ENCODE results near the gene ZNF467. TPM values are rescaled to one million over a fixed set of nuclear protein-coding genes. Genes with fewer than 3 reads are reported as not detected.

The ZNF467 gene, protein sequence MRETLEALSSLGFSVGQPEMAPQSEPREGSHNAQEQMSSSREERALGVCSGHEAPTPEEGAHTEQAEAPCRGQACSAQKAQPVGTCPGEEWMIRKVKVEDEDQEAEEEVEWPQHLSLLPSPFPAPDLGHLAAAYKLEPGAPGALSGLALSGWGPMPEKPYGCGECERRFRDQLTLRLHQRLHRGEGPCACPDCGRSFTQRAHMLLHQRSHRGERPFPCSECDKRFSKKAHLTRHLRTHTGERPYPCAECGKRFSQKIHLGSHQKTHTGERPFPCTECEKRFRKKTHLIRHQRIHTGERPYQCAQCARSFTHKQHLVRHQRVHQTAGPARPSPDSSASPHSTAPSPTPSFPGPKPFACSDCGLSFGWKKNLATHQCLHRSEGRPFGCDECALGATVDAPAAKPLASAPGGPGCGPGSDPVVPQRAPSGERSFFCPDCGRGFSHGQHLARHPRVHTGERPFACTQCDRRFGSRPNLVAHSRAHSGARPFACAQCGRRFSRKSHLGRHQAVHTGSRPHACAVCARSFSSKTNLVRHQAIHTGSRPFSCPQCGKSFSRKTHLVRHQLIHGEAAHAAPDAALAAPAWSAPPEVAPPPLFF
- 1.4 TPM for total RNA-seq (ENCODE audit: unreplicated experiment)
- long read RNA-seq, partial matches to known transcripts, result 0 of 1 reads
- long read RNA-seq, other reads (novel, unspliced or antisense), result 1 of 1 reads

DNA sequence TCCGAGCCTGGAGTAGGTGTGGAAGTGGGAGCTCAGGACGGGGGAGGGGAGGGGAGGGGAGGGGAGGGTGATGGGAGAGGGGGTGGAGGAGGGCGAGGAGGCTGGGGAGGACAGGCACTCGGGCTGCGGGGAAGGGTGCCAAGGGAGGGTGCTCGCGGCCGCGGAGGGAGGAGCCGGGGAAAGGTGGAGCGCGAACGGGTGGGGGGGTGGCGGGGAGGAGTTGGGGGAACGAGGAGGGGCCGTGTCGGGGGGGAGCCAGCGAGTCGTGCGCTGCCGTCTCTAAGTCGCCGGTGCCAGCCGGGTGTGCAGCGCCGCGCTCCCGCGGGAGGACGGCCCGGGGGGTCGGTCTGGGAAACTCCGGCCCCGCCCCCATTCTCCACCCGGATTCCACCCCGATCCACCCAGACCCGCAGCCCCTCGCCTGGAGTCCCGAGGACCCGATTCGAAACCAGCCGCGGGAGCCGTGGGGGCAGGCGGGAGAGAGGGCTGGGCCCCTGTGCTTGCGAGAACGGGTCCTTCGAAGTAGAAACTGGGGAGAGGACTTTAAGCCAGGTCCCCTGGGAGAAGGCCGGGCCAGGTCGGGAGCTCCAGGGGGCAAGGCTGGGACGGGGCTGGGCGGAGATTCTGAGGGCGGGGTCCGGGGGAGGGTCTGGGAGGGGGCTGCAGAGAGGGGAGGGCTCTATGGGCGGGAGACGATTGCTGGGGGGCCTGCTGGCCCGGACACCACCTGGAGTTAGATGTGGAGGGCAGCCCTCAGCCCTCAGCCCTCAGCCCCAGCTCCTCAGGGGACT is at the start of gene ZNF467:
Gene ZNF467 (minus strand): TSS at position 143 of the 791 bp plus-strand sequence. CDS start 2,556 bp downstream, outside the sequence.
- peaks cover 2% of the 10 kb centered on the region for H3K4me1 Mint-ChIP-seq (ENCODE audit: low read depth, unreplicated experiment)
- peaks cover 3% of the 10 kb centered on the region for H3K9me3 Mint-ChIP-seq (ENCODE audit: unreplicated experiment)
- DNase-seq, result peak; percentile 33
- TF ChIP-seq, protein P1, sequence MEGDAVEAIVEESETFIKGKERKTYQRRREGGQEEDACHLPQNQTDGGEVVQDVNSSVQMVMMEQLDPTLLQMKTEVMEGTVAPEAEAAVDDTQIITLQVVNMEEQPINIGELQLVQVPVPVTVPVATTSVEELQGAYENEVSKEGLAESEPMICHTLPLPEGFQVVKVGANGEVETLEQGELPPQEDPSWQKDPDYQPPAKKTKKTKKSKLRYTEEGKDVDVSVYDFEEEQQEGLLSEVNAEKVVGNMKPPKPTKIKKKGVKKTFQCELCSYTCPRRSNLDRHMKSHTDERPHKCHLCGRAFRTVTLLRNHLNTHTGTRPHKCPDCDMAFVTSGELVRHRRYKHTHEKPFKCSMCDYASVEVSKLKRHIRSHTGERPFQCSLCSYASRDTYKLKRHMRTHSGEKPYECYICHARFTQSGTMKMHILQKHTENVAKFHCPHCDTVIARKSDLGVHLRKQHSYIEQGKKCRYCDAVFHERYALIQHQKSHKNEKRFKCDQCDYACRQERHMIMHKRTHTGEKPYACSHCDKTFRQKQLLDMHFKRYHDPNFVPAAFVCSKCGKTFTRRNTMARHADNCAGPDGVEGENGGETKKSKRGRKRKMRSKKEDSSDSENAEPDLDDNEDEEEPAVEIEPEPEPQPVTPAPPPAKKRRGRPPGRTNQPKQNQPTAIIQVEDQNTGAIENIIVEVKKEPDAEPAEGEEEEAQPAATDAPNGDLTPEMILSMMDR (IDR thresholded peaks at IDR 0.05; ENCODE audit: partially characterized antibody, unreplicated experiment), result no peak
- H3K27me3 Mint-ChIP-seq (ENCODE audit: unreplicated experiment), result peaks cover 8% of the 10 kb centered on the region
- peak within 1 kb of the TSS; percentile 76 for H3K4me3 Mint-ChIP-seq (ENCODE audit: unreplicated experiment)
- H3K27ac Mint-ChIP-seq (ENCODE audit: unreplicated experiment), result no peak within 1 kb of the TSS
- no peaks in the 10 kb centered on the region for H3K36me3 Mint-ChIP-seq (ENCODE audit: unreplicated experiment)

DNA sequence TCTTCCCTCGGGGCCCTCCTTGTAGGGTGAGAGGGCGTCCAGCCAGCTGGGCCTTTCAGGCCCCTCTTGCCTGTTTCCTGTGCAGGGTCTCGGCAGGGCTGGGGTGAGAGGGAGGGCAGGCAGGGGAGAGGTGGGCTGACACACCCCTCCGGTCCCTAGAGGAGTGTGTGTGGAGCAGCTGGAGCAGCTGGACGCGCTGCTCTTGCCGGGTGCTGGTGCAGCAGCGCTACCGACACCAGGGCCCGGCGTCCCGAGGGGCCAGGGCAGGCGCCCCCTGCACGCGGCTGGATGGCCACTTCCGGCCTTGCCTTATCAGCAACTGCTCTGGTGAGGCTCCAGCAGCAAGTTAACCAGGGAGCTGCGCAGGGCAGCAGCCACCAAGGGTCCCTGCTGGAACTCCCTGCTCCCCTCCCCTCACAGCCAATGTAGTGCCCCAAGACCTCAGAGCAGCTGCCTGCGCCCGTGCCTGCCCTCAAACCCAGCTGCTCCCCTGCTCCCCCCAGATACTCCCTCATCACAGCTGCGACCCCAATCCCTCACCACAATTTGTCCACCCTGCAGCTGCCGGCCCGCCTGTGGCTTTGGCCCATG is 49.1 kb upstream of the ZNF467 start:
- Mint-ChIP-seq H3K9me3 (ENCODE audit: unreplicated experiment) (peaks cover 4% of the 10 kb centered on the region), H3K36me3 (ENCODE audit: unreplicated experiment) (no peaks in the 10 kb centered on the region), H3K4me3 (ENCODE audit: unreplicated experiment) (no peak overlapping the region), H3K27me3 (ENCODE audit: unreplicated experiment) (peaks cover 9% of the 10 kb centered on the region), H3K4me1 (ENCODE audit: low read depth, unreplicated experiment) (no peaks in the 10 kb centered on the region), H3K27ac (ENCODE audit: unreplicated experiment) (no peak overlapping the region)
- DNase-seq, result peak; percentile 15
- TF ChIP-seq, protein P1 (IDR thresholded peaks at IDR 0.05; ENCODE audit: partially characterized antibody, unreplicated experiment), result no peak

DNA sequence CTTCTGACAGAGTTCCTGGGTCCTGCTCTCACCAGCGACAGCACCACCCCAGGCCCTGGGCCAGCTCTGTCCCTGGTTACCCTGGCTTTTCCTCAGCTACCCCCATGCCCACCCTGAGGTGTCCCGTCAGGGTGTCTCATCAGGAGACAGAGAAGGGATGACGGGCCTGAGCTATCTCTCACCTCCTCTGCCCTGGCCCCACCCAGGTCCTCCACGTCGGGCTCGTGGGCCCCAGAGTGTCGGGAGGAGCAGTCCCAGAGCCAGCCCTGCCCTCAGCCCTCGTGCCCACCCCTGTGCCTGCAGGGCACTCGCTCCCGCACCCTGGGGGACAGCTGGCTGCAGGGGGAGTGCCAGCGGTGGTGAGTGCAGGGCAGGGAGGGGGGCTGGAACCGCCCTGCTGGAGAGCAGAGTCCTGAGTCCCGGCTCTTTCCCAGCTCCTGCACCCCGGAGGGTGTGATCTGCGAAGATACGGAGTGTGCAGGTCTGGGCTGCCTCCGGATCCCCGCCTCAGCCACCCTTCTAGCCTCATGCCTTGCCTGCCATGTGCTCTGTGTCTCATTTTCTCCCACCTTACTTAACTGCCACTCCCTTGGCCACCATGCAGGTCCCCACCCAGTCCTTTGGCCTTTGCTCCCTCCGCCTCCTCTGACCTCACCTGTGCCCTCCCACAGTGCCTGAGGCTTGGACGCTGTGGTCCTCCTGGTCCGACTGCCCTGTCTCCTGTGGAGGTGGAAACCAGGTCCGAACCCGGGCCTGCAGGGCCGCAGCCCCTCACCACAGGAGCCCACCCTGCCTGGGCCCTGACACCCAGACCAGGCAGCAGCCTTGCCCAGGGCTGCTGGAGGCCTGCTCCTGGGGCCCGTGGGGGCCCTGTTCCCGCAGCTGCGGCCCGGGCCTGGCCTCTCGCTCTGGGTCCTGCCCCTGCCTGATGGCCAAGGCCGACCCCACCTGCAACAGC is 48.1 kb upstream of the ZNF467 start:
- TF ChIP-seq, protein P1 (IDR thresholded peaks at IDR 0.05; ENCODE audit: partially characterized antibody, unreplicated experiment), result no peak
- Mint-ChIP-seq H3K27me3 (ENCODE audit: unreplicated experiment) (peaks cover 4% of the 10 kb centered on the region), H3K36me3 (ENCODE audit: unreplicated experiment) (no peaks in the 10 kb centered on the region), H3K9me3 (ENCODE audit: unreplicated experiment) (peaks cover 4% of the 10 kb centered on the region), H3K27ac (ENCODE audit: unreplicated experiment) (no peak overlapping the region), H3K4me3 (ENCODE audit: unreplicated experiment) (no peak overlapping the region), H3K4me1 (ENCODE audit: low read depth, unreplicated experiment) (no peaks in the 10 kb centered on the region)
- DNase-seq, result peak; percentile 12

DNA sequence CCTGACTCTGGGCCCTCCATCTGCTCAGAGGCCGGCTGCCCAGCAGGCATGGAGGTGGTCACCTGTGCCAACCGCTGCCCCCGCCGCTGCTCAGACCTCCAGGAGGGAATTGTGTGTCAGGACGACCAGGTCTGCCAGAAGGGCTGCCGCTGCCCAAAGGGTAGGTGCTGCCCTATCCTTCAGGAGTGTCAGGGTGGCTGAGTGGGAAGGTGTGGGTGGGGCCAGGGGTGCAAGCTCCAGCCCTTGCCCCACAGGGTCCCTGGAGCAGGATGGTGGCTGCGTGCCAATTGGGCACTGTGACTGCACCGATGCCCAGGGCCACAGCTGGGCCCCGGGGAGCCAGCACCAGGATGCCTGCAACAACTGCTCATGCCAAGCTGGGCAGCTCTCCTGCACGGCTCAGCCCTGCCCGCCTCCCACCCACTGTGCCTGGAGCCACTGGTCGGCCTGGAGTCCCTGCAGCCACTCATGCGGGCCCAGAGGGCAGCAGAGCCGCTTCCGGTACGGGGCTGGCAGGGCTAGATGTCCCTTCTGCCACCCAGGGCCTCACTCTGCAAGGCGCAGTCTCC is 47.3 kb upstream of the ZNF467 start:
- DNase-seq, result peak; percentile 9
- TF ChIP-seq, protein P1 (IDR thresholded peaks at IDR 0.05; ENCODE audit: partially characterized antibody, unreplicated experiment), result no peak
- no peak overlapping the region for H3K4me3 Mint-ChIP-seq (ENCODE audit: unreplicated experiment)
- no peaks in the 10 kb centered on the region for H3K4me1 Mint-ChIP-seq (ENCODE audit: low read depth, unreplicated experiment)
- no peaks in the 10 kb centered on the region for H3K36me3 Mint-ChIP-seq (ENCODE audit: unreplicated experiment)
- H3K27me3 Mint-ChIP-seq (ENCODE audit: unreplicated experiment), result peaks cover 4% of the 10 kb centered on the region
- H3K9me3 Mint-ChIP-seq (ENCODE audit: unreplicated experiment), result peaks cover 4% of the 10 kb centered on the region
- H3K27ac Mint-ChIP-seq (ENCODE audit: unreplicated experiment), result no peak overlapping the region
